ENCODE results near the gene KRTAP15-1. TPM values are rescaled to one million over a fixed set of nuclear protein-coding genes. Genes with fewer than 3 reads are reported as not detected.

KRTAP15-1 gene
- total RNA-seq, 1 experiment from 2014 or later, result not detected

- peaks cover 6 to 14% of the 10 kb centered on the region in 2 experiments; a peak in 2 of 4 replicates for H3K9me3 ChIP-seq (ENCODE audit: control insufficient read depth in 1 of 2, insufficient read depth in 1 of 2, low read depth in 1 of 2, low read length in 2 of 2)
- DNase-seq (ENCODE audit: low read depth, low spot score) (no peak), ATAC-seq (no peak)
- H3K79me2 ChIP-seq (ENCODE audit: insufficient read depth, low read length), result no peaks in the 10 kb centered on the region
- ChIA-PET POLR2A (no interaction called here), RAD21 (ENCODE audit: low non-redundant PET in 1 of 2, low total read pairs in 2 of 2, uncharacterized antibody in 2 of 2, unreplicated experiment in 2 of 2) (no interaction called here), CTCF (no interaction called here)
- intact Hi-C loops (cut with micrococcal nuclease), result no loop called here
- H3K9me2 ChIP-seq (ENCODE audit: insufficient read depth), result no peaks in the 10 kb centered on the region
- no peaks in the 10 kb centered on the region for H3K27me3 ChIP-seq (ENCODE audit: insufficient read depth, low read length)
- no peaks in the 10 kb centered on the region for H4K20me1 ChIP-seq (ENCODE audit: insufficient read depth)
- no peak overlapping the region for H3K4me3 ChIP-seq (replicated peaks in 1 of 2; ENCODE audit: low read depth in 1 of 2, low read length in 2 of 2)
- no peak overlapping the region for H3K9ac ChIP-seq (ENCODE audit: low read length)
- no peaks in the 10 kb centered on the region for H3K4me1 ChIP-seq (ENCODE audit: control insufficient read depth in 1 of 2, insufficient read depth in 2 of 2, low read length in 2 of 2)
- H3K27ac ChIP-seq (ENCODE audit: low read depth, low read length), result no peak overlapping the region
- H3K36me3 ChIP-seq (ENCODE audit: control insufficient read depth in 1 of 2, insufficient read depth in 2 of 2, low read length in 2 of 2), result no peaks in the 10 kb centered on the region
- no TSS peak for BruUV-seq (replicated peaks)
- no peak for TF ChIP-seq CEBPB (IDR thresholded peaks at IDR 0.05; ENCODE audit: low read depth)
- TF ChIP-seq ZNF274 (IDR thresholded peaks at IDR 0.05; ENCODE audit: low read depth, low read length), result no peak
- no peak for TF ChIP-seq SIN3A (IDR thresholded peaks at IDR 0.05; ENCODE audit: low read depth)
- no peak for TF ChIP-seq SRF (IDR thresholded peaks at IDR 0.05; ENCODE audit: low read depth)
- no peak for TF ChIP-seq POLR2A (IDR thresholded peaks at IDR 0.05; ENCODE audit: borderline replicate concordance, extremely low read depth, insufficient read depth, insufficient read length)
- TF ChIP-seq TCF7L2 (IDR thresholded peaks at IDR 0.05; ENCODE audit: borderline replicate concordance, extremely low read depth, insufficient read depth, insufficient read length), result no peak
- no peak for TF ChIP-seq JUND (IDR thresholded peaks at IDR 0.05)
- no peak for TF ChIP-seq POLR2AphosphoS5 (IDR thresholded peaks at IDR 0.05; ENCODE audit: low read depth, low read length)
- TF ChIP-seq, protein P1, sequence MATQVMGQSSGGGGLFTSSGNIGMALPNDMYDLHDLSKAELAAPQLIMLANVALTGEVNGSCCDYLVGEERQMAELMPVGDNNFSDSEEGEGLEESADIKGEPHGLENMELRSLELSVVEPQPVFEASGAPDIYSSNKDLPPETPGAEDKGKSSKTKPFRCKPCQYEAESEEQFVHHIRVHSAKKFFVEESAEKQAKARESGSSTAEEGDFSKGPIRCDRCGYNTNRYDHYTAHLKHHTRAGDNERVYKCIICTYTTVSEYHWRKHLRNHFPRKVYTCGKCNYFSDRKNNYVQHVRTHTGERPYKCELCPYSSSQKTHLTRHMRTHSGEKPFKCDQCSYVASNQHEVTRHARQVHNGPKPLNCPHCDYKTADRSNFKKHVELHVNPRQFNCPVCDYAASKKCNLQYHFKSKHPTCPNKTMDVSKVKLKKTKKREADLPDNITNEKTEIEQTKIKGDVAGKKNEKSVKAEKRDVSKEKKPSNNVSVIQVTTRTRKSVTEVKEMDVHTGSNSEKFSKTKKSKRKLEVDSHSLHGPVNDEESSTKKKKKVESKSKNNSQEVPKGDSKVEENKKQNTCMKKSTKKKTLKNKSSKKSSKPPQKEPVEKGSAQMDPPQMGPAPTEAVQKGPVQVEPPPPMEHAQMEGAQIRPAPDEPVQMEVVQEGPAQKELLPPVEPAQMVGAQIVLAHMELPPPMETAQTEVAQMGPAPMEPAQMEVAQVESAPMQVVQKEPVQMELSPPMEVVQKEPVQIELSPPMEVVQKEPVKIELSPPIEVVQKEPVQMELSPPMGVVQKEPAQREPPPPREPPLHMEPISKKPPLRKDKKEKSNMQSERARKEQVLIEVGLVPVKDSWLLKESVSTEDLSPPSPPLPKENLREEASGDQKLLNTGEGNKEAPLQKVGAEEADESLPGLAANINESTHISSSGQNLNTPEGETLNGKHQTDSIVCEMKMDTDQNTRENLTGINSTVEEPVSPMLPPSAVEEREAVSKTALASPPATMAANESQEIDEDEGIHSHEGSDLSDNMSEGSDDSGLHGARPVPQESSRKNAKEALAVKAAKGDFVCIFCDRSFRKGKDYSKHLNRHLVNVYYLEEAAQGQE (IDR thresholded peaks at IDR 0.05; ENCODE audit: low read depth), result no peak
- no peak for TF ChIP-seq RAD21 (IDR thresholded peaks at IDR 0.05; ENCODE audit: low read depth)
- TF ChIP-seq EZH2 (IDR thresholded peaks at IDR 0.05), result no peak
- TF ChIP-seq ZBTB33 (IDR thresholded peaks at IDR 0.05; ENCODE audit: extremely low read depth, insufficient replicate concordance, low read length), result no peak
- no peak for TF ChIP-seq ELF1 (IDR thresholded peaks at IDR 0.05; ENCODE audit: borderline replicate concordance, low read depth)
- TF ChIP-seq ATF3 (IDR thresholded peaks at IDR 0.05), result no peak
- no peak for TF ChIP-seq CBX3 (IDR thresholded peaks at IDR 0.05; ENCODE audit: low read depth)
- no peak overlapping the region for H3K4me2 ChIP-seq (ENCODE audit: low read length)
- no peak overlapping the region for H2AFZ ChIP-seq (ENCODE audit: low read depth, low read length, poor library complexity, severe bottlenecking)
These were observed 24.1 kb upstream of the KRTAP15-1 start for GRCh38 chr21:30415993-30416392.
